Measurements from ENCODE around the gene PPM1D. TPM values are rescaled to one million over a fixed set of nuclear protein-coding genes. Genes with fewer than 3 reads are reported as not detected.

Gene PPM1D
- total RNA-seq, 1 experiment from 2014 or later = 19.0 TPM

DNA sequence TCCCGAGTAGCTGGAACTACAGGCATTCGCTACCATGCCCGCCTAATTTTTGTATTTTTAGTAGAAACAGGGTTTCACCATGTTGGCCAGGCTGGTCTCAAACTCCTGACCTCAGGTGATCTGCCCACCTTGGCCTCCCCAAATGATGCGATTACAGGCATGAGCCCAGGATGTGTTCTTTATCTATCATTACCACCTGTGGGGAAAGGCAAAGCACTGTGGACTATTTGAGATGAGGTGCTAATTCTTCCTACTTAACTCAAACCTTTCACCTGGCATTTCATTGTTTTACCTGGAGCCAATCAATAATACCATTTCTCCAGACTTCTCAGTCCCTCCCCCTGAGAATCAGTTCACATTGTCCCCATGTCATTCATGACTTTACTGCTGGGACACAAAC lies 20.4 kb upstream of the PPM1D start:
- H4K91ac ChIP-seq (ENCODE audit: insufficient read length, low read depth, low read length) = no peak overlapping the region
- no peak for DNase-seq
- H2BK15ac ChIP-seq (ENCODE audit: low read depth, low read length) = no peak overlapping the region
- no peaks in the 10 kb centered on the region for H3K79me2 ChIP-seq (ENCODE audit: insufficient read depth, low read length)
- no peak overlapping the region for H2AFZ ChIP-seq (ENCODE audit: low read length)
- H3K18ac ChIP-seq (ENCODE audit: insufficient read length, low read depth, low read length) = no peak overlapping the region
- H4K8ac ChIP-seq (replicated peaks; ENCODE audit: insufficient read length, low read depth, low read length) = no peak overlapping the region
- H3K23me2 ChIP-seq (ENCODE audit: insufficient read length, low read depth, low read length, poor library complexity, severe bottlenecking) = no peaks in the 10 kb centered on the region
- H4K5ac ChIP-seq (ENCODE audit: insufficient read length, low read depth, low read length) = no peak overlapping the region
- no peak overlapping the region for H2BK20ac ChIP-seq (ENCODE audit: low read depth, low read length, poor library complexity, severe bottlenecking)
- H3K9ac ChIP-seq (ENCODE audit: extremely low read depth, insufficient read length, low read length) = no peak overlapping the region
- Mint-ChIP-seq H3K4me3 (no peak overlapping the region), H3K4me1 (peaks cover 19 to 21% of the 10 kb centered on the region in 2 experiments), H3K36me3 (ENCODE audit: insufficient read depth in 1 of 3, low read depth in 3 of 3) (peaks cover 0 to 8% (median 0%) of the 10 kb centered on the region in 3 experiments; a peak in 2 of 7 replicates), H3K9me3 (peaks cover 2 to 8% of the 10 kb centered on the region in 2 experiments; a peak in 2 of 5 replicates), H3K27ac (no peak overlapping the region), H3K27me3 (ENCODE audit: low read depth) (no peaks in the 10 kb centered on the region)
- WGBS (ENCODE audit: extremely low coverage, insufficient read length, low lambda C conversion rate) = no CpG with 5 or more reads among the region's 4 CpGs
- H3K9me3 ChIP-seq (ENCODE audit: control insufficient read depth, low read depth, low read length) = no peaks in the 10 kb centered on the region
- H3K4ac ChIP-seq (ENCODE audit: low read depth, low read length) = no peak overlapping the region
- no peak overlapping the region for H3K14ac ChIP-seq (ENCODE audit: insufficient read depth, low read length)
- no peaks in the 10 kb centered on the region for H3K79me1 ChIP-seq (ENCODE audit: insufficient read depth, low read depth, low read length, poor library complexity, severe bottlenecking)
- no peak overlapping the region for H3K4me2 ChIP-seq (ENCODE audit: insufficient read depth, insufficient read length, low read length)
- TF ChIP-seq, protein P1, sequence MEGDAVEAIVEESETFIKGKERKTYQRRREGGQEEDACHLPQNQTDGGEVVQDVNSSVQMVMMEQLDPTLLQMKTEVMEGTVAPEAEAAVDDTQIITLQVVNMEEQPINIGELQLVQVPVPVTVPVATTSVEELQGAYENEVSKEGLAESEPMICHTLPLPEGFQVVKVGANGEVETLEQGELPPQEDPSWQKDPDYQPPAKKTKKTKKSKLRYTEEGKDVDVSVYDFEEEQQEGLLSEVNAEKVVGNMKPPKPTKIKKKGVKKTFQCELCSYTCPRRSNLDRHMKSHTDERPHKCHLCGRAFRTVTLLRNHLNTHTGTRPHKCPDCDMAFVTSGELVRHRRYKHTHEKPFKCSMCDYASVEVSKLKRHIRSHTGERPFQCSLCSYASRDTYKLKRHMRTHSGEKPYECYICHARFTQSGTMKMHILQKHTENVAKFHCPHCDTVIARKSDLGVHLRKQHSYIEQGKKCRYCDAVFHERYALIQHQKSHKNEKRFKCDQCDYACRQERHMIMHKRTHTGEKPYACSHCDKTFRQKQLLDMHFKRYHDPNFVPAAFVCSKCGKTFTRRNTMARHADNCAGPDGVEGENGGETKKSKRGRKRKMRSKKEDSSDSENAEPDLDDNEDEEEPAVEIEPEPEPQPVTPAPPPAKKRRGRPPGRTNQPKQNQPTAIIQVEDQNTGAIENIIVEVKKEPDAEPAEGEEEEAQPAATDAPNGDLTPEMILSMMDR (conservative IDR thresholded peaks at IDR 0.05) = no peak
- H3K56ac ChIP-seq (ENCODE audit: insufficient read length, low read depth, low read length) = no peak overlapping the region
- no peak overlapping the region for H3T11ph ChIP-seq (ENCODE audit: low read length)
- H2BK120ac ChIP-seq (ENCODE audit: low read depth, low read length, poor library complexity, severe bottlenecking) = no peak overlapping the region
- H3K4me1 ChIP-seq (ENCODE audit: insufficient read depth, low read length) = no peaks in the 10 kb centered on the region
- H4K20me1 ChIP-seq (ENCODE audit: control insufficient read depth, insufficient read depth, insufficient read length) = no peaks in the 10 kb centered on the region
- no peaks in the 10 kb centered on the region for H3K27me3 ChIP-seq (ENCODE audit: insufficient read depth, low read length)
- H3K27ac ChIP-seq (ENCODE audit: insufficient read length, low read depth, low read length) = no peak overlapping the region
- H2BK5ac ChIP-seq (ENCODE audit: insufficient read length, low read length) = no peak overlapping the region
- no peak overlapping the region for H2AK5ac ChIP-seq (ENCODE audit: insufficient read length, low read length)
- no peak overlapping the region for H2BK12ac ChIP-seq (ENCODE audit: insufficient read length, low read depth, low read length)
- H3K23ac ChIP-seq (ENCODE audit: insufficient read length, low read depth, low read length) = no peak overlapping the region
